Stimulated activated CD4-positive, alpha-beta T cell treated with anti-CD3 and anti-CD28 coated beads, TNF-alpha, amount 100 ng/mL, for 48 hours (primary cell): Measurements from ENCODE around the gene DENND5A.
"Not testable (repeated sequence)": the region's sequence is repeated elsewhere in the genome, so short reads cannot be mapped to it uniquely, and the experiment has no call there.

Source experiments
- DNase-seq, 3 donors: peaks; one replicate each; pipeline ENCODE4 v3.0.0-alpha.2; 2020; ENCODE audit warnings: low read depth in 3 of 3

Gene DENND5A

GRCh38 chr11:9138133-9138453 is 127.1 kb downstream of the DENND5A start:
- no peak for DNase-seq

- DNase-seq: peak; percentile 46 to 61 (median 56)
Observed at GRCh38 chr11:9137293-9138132, 127.6 kb downstream of the DENND5A start.

- no peak for DNase-seq
Observed at GRCh38 chr11:9136741-9137140, 128.4 kb downstream of the DENND5A start.

GRCh38 chr11:9133956-9134355 is 131.2 kb downstream of the DENND5A start:
- DNase-seq: no peak

GRCh38 chr11:9132203-9132878 is 132.8 kb downstream of the DENND5A start:
- no peak for DNase-seq

- DNase-seq: no peak
Observed at GRCh38 chr11:9130297-9130696, 134.9 kb downstream of the DENND5A start.

- DNase-seq: no peak
Observed at GRCh38 chr11:9126636-9127035, 138.5 kb downstream of the DENND5A start.

GRCh38 chr11:9125185-9125886 is 139.8 kb downstream of the DENND5A start:
- DNase-seq: no peak

- DNase-seq: no peak
Observed at GRCh38 chr11:9123595-9124304, 141.4 kb downstream of the DENND5A start.

GRCh38 chr11:9121469-9121796 is 143.7 kb downstream of the DENND5A start:
- no peak for DNase-seq

GRCh38 chr11:9120664-9121468 is 144.3 kb downstream of the DENND5A start:
- DNase-seq: no peak

GRCh38 chr11:9118277-9118676 is 146.9 kb downstream of the DENND5A start:
- DNase-seq: no peak

- no peak for DNase-seq
Observed at GRCh38 chr11:9112075-9112474, 153.1 kb downstream of the DENND5A start.

GRCh38 chr11:9109858-9110731 is 155.1 kb downstream of the DENND5A start:
- no peak for DNase-seq

- DNase-seq: no peak
Observed at GRCh38 chr11:9104580-9104979, 160.6 kb downstream of the DENND5A start.

- no peak for DNase-seq
Observed at GRCh38 chr11:9103542-9104276, 161.4 kb downstream of the DENND5A start.

- no peak for DNase-seq
Observed at GRCh38 chr11:9099617-9100016, 165.5 kb downstream of the DENND5A start.

- not testable (repeated sequence) for DNase-seq
Observed at GRCh38 chr11:9098455-9098854, 166.7 kb downstream of the DENND5A start.

- not testable (repeated sequence) for DNase-seq
Observed at GRCh38 chr11:9097186-9097943, 167.8 kb downstream of the DENND5A start.
